DOHH2 (cell line): ENCODE data around the gene TAF4B.

Source experiments
- EZH2phosphoT487 ChIP-seq: fragments of 200-600 bp; sonication (generic); IDR thresholded peaks from 2 replicates; pipeline ENCODE4 v1.6.1; 2017; ENCODE audit warnings: borderline replicate concordance, mild to moderate bottlenecking, antibody characterized with exemption, low read length, moderate library complexity, mixed read lengths
- TF ChIP-seq, protein P1 (sequence below): fragments of 200-600 bp; sonication (generic); IDR thresholded peaks from one replicate; pipeline ENCODE4 v1.5.1; 2014; ENCODE audit warnings: antibody characterized with exemption, mild to moderate bottlenecking, low read depth, low read length; ENCODE audit not compliant: poor library complexity, severe bottlenecking

DNA sequence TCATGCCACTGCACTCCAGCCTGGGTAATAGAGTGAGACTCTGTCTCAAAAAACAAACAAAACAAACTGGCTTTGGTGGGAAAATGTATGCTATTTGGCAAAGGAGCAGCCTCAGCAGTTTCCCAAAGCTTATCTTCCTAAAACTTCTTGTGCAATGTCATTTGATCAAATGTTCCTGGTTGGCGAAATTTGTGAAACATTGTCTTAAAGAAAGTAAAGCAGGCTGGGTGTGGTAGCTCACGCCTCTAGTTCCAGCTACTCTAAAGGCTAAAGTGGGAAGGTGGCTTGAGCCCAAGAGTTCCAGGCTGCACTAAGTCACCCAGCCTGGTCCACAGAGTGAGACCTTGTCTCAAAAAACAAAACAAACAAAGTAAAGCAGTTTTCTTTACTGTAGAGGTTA, 17.3 kb upstream of the TAF4B start:
- TF ChIP-seq, protein P1, sequence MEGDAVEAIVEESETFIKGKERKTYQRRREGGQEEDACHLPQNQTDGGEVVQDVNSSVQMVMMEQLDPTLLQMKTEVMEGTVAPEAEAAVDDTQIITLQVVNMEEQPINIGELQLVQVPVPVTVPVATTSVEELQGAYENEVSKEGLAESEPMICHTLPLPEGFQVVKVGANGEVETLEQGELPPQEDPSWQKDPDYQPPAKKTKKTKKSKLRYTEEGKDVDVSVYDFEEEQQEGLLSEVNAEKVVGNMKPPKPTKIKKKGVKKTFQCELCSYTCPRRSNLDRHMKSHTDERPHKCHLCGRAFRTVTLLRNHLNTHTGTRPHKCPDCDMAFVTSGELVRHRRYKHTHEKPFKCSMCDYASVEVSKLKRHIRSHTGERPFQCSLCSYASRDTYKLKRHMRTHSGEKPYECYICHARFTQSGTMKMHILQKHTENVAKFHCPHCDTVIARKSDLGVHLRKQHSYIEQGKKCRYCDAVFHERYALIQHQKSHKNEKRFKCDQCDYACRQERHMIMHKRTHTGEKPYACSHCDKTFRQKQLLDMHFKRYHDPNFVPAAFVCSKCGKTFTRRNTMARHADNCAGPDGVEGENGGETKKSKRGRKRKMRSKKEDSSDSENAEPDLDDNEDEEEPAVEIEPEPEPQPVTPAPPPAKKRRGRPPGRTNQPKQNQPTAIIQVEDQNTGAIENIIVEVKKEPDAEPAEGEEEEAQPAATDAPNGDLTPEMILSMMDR = no peak
- TF ChIP-seq EZH2phosphoT487 = no peak
